IPS-18c (cell line): ENCODE data around the gene FST.

Experiments
- H3K4me3 ChIP-seq: 2 replicates; pipeline ENCODE4 v1.7.0; 2013; ENCODE audit warnings: low read depth, mild to moderate bottlenecking, low read length, moderate library complexity; ENCODE audit not compliant: insufficient read depth
- H3K9me3 ChIP-seq: one replicate; pipeline ENCODE4 v1.6.1; 2013; ENCODE audit warnings: mild to moderate bottlenecking, low read length, moderate library complexity; ENCODE audit not compliant: control insufficient read depth, insufficient read depth

The FST gene, protein sequence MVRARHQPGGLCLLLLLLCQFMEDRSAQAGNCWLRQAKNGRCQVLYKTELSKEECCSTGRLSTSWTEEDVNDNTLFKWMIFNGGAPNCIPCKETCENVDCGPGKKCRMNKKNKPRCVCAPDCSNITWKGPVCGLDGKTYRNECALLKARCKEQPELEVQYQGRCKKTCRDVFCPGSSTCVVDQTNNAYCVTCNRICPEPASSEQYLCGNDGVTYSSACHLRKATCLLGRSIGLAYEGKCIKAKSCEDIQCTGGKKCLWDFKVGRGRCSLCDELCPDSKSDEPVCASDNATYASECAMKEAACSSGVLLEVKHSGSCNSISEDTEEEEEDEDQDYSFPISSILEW

DNA sequence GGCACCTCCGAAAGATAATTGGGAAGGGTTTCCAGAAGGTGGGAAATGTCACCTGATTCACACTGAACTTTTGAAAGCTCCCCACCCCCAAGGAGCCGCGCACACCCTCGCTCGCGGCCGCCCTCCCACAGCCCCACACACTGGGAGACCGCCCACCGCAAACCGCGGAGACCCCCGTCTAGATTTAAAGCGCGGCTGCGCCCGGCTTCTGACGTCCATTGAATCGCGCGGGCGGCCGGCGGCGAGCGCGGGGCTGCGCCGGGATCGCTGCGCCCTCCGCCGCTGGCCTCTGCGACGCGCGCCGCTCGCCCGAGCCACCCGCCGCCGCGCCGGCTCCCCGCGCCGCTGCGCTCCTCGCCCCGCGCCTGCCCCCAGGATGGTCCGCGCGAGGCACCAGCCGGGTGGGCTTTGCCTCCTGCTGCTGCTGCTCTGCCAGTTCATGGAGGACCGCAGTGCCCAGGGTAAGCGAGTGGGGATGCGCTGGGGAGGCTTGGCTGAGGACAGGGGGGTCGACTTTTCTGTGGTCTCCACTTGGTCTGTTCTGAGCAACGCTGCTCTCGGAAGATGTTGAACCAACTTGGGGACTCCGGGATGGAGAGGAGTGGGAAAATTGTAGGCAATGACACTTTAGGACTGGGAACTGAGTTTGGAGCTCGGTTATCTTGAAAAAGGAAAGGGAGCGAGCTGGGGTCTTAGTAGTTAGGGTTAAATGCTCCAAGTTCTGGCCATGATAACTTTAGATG lies at the start of gene FST:
Gene FST, plus strand, starts transcription at position 214 of the 743 bp plus-strand sequence. Its CDS starts 163 bp downstream, at position 377.
- peaks cover 2% of the 10 kb centered on the region for H3K9me3 ChIP-seq
- peak within 1 kb of the TSS; percentile 65 for H3K4me3 ChIP-seq

DNA sequence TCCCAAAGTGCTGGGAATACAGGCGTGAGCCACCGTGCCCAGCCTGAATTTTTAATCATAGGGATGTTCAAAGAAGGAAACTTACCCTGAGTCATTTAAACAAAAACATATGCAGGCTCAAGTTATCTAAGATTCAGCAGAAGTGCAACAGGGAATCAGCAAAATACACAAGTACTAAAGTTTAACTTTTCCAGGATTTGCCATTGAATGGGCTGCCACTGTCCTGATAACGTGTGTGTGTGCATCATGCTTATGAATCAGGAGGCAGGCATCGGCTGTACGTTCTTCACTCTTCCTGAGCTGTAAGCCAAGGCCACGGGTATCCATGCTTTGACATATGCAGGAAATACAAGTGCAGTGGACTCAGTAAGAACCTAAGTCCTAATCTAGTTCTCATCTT lies 48.8 kb upstream of the FST start:
- H3K4me3 ChIP-seq = no peak overlapping the region
- H3K9me3 ChIP-seq = no peaks in the 10 kb centered on the region

DNA sequence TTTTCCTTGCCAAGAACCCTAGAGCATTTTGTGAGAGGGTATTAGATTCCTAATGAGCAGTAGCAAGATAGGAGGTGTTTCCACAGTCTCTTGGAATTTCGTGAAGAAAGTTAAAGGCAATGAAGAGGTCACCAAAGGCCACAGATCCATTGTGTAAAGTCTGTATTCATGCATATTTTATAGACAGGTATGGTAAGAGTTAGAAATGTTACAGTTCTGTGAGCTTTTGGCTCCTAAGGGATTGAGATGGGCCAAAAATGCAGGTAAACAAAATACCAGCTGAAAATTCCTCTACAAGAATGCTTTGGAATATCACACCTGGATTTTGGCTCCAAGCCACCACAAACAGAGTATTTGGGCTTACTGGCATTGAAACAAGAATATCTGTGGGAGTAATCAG lies 47.4 kb upstream of the FST start:
- no peaks in the 10 kb centered on the region for H3K9me3 ChIP-seq
- H3K4me3 ChIP-seq = no peak overlapping the region

DNA sequence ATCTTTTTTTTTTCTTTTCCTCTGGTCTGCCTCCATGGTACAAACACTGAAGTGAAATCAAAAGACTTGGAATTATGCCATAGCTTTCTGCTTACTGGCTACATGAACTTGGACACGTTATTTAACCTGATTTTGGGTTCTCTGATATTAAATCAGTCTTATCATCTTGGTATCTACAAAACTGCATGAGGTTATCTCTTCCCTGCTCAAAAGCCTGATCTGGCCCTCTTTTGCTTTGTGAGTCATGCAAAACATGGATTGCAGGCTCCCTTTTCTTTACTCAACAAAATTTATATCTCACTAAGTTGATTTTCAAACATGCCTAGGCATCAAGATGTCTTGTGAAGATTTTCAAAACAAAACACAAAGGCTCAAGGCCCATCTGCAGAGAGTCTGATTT lies 45.9 kb upstream of the FST start:
- H3K4me3 ChIP-seq = no peak overlapping the region

DNA sequence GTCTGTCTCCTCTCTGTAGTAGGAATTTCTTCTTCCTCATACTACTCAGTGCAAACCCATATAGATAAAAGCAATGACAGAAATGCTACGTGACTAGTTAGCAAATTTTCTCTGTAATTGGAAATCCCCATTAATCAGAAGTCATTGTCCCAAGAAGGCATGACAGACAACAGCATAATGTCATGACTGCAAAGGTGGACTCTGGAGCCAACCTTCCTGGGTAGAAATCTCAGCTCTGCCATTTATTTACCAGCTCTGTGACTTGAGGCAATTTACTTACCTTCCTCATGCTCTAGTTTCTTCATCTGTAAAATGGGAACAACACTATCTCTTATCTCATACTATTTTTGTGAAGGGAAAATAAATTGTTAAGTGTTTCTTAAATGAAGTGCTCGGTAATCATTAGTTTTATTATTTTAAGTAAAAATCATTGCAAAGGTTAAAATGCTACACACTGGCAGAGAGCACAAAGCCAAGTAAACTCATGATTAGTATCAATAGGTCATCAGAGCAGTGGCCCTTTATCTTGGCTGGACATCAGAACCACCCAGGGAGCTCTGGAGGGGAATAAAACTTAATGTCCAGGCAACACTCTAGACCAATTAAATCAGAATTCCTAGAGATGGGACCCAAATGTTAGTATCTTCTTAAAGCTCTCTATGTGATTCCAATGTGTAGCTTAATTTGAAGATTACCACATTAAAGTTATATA lies 43.8 kb upstream of the FST start:
- no peak overlapping the region for H3K4me3 ChIP-seq
- H3K9me3 ChIP-seq = no peaks in the 10 kb centered on the region

More for the DNA sequence above, 45.9 kb upstream of the FST start:
- no peaks in the 10 kb centered on the region for H3K9me3 ChIP-seq

DNA sequence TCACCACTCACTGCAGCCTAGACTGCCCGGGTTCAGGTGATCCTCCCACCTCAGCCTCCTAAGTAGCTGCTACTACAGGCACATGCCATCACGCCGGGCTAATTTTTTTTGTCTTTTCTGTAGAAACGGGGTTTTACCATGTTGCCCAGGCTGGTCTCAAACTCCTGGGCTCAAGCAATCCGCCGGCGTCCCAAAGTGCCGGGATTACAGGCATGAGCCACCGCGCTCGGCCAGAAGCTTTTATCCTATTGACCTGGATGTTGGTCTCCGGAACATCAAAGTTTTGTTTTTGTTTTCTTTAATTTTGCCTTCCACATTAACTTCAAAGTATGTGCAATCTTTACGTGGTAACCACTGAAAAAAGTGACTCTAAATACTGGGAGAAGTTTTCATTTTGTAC lies 42.4 kb upstream of the FST start:
- Histone ChIP-seq H3K9me3 (no peaks in the 10 kb centered on the region), H3K4me3 (no peak overlapping the region)

DNA sequence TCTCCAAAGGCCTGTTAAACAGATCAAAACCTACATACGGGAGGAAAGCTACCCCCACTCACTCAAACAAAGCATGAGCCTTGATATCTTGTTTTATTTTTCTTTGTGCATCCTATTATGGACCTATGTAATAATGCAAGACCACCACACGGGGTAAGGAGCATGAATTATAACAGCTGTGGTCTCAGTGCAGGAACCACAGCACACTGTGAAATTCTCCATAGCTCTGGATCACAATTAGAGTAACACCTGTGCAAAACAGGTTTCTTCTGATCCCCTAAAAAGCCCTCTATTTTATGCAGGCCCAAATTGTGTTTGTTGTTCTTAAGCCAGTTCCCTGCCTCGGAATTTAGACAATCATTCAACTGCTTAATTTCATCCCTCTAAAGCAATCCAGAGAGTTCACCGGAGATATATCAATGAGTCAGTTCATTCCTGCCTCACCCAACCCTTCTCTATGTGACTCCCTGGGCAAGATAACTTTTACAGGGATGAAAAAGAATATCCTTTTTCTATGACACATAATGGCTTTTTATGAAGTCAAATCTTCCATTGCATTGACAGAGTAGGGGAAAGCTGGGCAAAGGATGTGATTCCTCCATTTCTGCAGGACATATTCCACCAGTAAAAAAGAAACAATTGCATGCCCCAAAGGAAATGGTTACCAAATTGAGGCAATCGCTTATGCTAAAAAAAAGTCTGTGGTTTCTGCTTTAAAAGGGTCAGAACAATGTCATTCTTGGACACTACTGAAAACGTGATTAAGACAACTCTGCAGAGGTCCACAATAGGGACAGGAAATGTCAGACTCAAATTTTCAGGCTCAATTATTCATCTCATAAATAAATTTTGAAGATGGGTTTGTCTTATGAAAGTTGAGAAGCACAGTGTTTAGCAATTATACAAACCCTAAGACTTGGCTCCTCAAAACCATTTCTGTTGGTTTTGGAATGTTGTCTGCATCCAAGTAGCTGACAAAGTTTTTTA lies 41.6 kb upstream of the FST start:
- Histone ChIP-seq H3K9me3 (no peaks in the 10 kb centered on the region), H3K4me3 (no peak overlapping the region)

DNA sequence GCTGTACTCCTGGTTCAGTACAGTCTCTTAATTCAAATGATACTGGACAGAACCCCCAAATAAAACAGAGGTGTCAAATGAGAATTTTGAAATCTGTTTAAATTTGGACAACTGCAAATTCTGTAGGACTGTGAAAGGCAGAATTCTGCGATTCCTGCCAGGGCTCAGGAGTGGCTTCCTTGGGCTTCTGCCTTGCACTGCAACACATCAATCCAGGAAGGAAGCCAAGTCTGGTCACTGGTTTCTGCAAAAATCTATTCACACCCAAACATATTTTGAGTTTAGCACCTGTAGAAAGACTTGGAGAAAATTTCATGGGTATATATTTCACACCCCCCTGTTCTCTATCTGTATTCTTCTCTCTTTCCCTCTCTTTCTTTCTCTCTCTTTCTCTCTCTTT lies 37.5 kb upstream of the FST start:
- H3K4me3 ChIP-seq = no peak overlapping the region
- no peaks in the 10 kb centered on the region for H3K9me3 ChIP-seq

DNA sequence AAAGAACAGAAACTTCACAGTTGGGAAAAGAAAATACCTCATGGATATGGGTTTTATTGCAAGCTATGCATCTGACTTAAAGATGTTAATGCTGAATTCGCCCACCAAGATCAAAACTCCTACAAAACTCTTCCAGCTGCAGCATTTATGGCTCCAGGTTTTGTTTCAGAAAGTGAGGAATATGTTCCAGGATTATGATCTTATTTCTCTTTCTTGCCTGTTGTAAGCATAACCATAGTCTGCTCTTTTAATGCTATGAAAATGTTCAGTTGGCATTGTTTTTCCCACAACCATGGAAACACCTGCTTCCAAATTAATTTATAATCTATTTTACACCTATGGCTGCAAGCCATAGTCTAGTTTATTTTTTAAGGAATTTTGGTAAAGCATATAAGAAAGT lies 34.9 kb upstream of the FST start:
- Histone ChIP-seq H3K9me3 (no peaks in the 10 kb centered on the region), H3K4me3 (no peak overlapping the region)

DNA sequence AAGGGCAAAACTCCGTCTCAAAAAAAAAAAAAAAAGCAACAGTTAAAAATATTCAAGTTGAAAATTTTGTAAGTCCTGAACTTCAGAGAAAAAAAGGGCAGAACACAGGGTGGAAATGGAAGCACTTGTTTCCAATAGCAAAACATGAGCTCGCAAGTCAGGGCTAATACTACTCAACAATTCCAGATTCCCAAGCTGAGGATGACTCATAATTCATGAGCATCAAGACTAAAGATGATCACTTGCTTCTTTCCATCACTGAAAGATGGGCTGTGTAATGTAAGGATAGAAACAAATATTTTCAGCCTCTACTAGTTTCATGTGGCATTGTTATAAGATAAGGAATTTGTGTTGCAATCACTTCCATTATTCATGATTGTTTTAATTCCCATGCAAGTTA lies 33.5 kb upstream of the FST start:
- H3K4me3 ChIP-seq = no peak overlapping the region
- H3K9me3 ChIP-seq = no peaks in the 10 kb centered on the region

DNA sequence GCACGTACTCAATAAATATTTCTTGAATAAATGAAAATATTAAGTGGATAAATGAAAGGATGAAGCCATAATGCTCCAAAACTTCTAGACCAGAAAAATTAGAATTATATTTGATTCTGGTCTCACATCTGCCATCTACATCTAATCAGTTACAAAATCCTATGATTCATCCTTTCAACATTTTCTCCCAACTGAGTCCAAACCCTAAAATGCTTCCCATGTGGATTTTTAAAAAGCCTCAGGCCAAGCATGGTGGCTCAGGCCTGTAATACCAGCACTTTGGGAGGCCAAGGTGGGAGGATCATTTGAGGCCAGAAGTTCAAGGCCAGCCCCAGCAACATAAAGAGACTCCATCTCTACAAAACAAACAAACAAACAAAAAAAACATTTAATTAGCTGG lies 31.6 kb upstream of the FST start:
- no peaks in the 10 kb centered on the region for H3K9me3 ChIP-seq
- no peak overlapping the region for H3K4me3 ChIP-seq

DNA sequence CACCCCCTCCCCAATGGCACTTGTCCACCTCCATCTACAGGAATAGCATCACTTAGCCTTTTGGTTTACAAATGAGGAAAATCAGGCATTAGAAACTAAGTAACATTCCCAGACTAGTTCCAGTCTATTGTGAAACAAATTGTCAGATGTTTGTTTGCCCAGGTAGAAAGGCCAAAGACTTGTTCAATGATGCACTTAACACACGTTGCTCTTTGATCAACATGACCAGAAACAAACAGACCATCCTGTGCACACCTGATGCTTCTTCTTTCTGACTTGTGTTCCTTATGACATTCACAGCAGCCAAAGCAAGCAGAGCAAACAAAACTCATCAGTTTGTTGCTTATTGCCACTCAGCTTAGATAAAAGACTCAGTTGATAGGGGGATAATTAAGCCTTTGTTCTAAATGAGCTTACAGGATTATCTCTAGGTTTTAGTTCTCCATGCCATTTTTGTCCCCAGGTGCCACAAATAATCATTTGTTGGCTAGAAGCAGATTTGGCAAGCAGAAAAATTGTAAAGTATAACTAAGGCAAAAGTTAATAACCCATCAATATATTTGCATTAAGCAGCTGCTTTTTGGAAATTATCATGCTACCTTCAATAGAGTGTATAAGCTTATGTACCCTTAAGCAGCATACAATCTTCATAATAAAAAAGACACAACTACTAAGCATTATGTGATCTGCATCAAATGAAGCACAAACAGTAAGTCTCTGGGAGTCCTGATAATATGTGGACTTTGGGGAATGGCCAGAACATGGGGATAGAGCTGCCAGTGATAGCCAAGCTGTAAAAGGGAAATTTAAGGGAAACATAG lies 26.3 kb upstream of the FST start:
- no peak overlapping the region for H3K4me3 ChIP-seq
- H3K9me3 ChIP-seq = no peaks in the 10 kb centered on the region

DNA sequence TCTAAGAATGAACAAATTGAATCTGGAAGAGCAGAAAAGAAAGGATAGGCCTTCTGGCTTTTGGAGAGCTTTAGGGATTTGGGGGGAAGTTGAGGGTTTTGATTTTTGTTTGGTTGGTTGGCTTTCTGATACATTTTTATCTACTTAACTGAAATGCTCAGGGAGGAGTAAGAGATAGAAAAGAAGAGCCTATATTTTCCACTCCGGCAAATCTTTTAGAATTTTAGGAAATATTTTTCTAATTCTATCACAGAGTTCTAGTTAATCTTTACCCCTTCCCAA lies 25.8 kb upstream of the FST start:
- Histone ChIP-seq H3K4me3 (no peak overlapping the region), H3K9me3 (no peaks in the 10 kb centered on the region)

DNA sequence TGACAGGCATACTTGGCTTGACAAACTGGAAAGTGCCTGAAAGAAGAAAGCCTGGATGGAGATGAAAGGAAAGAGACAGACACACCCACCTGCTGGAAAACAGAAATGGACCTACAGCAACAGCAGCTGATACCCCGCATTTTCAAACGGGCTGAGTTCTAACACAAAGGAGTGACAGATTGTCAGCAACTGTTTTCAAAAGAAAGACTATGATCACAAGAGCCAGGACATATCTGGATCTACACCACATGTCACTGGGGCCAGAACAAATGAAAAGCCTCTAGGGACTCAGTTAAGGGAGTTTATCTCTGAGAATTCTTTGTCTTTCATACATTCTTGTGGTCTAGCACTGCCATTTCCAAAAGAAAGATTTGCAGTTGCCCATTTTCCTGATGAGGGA lies 24.1 kb upstream of the FST start:
- no peaks in the 10 kb centered on the region for H3K9me3 ChIP-seq
- H3K4me3 ChIP-seq = no peak overlapping the region

DNA sequence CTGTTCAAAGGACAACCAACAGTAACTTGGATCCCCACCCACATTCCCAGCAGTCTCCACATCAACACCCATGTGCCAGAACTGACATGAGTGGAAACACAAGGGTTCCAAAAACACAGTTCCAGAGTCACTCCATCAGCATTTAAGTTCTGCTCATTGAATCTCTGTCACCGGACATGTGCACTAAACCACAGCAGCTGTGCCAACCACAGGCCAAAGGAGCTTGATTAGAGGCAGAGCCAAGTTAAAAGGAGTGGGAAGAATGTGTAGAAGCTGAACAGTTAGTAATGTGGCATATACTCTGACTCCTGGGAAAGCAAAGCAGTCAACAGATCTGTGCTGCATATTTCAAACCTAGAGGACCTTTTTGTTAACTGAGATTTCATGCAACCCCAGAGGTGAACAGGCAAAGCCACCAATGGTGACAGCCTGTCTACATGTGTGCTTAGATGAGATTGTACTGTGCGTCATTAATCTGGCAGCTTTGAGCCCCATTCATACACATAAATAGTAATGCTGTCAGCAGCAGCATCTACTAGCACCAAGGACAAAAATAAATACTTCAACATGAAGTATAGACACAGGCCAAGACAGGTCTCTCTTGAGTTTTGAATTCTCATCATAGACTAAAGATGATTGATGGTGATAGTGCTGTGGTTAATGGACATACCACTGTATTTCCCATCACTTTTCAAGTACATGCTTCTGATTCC lies 16.4 kb upstream of the FST start:
- Histone ChIP-seq H3K9me3 (no peaks in the 10 kb centered on the region), H3K4me3 (no peak overlapping the region)

DNA sequence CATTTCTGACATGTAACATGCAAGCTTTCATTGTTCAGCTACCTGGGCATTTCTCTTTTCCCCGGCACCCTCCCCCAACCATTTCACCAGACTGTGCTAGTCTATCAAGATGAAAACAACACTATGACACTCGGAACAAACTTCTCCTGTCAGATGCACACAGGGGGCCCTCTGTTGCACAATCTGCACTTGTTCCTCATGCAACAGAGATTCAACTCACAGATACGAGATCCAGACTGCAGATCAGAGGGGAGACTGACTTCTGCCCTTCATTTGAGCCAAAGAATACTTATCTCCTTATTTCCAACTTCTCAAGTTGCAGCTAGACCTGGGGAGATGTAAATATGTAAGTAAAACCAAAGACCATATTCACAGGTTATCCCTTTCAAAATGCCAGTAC lies 15.7 kb upstream of the FST start:
- no peak overlapping the region for H3K4me3 ChIP-seq
- H3K9me3 ChIP-seq = no peaks in the 10 kb centered on the region
